Activated naive CD8-positive, alpha-beta T cell treated with anti-CD3 and anti-CD28 coated beads, Interleukin-2, amount 50 U/mL, for 24 hours (primary cell): ENCODE results near the gene GPR17.

Experiments
- ATAC-seq: fragments of 150-1000 bp; cut with Tn5 transposase; one replicate; pipeline ENCODE4 v1.10.0; 2021
- DNase-seq: peaks from one replicate; pipeline ENCODE4 v3.0.0; 2021
- H3K27ac Mint-ChIP-seq: one replicate; pipeline ENCODE4 v1.8.0; 2021; ENCODE audit warnings: mild to moderate bottlenecking, mixed read lengths
- H3K27me3 Mint-ChIP-seq: one replicate; pipeline ENCODE4 v1.8.0; 2021; ENCODE audit warnings: mixed read lengths
- H3K36me3 Mint-ChIP-seq: one replicate; pipeline ENCODE4 v1.8.0; 2021; ENCODE audit warnings: low read depth, mixed read lengths
- H3K4me1 Mint-ChIP-seq: one replicate; pipeline ENCODE4 v1.8.0; 2021; ENCODE audit warnings: mixed read lengths
- H3K4me3 Mint-ChIP-seq: one replicate; pipeline ENCODE4 v1.8.0; 2021; ENCODE audit warnings: mild to moderate bottlenecking, moderate library complexity, mixed read lengths
- H3K9me3 Mint-ChIP-seq: one replicate; pipeline ENCODE4 v1.8.0; 2021; ENCODE audit warnings: mixed read lengths

Gene GPR17

GRCh38 chr2:127609818-127610217 is 36.1 kb upstream of the GPR17 start:
- Mint-ChIP-seq H3K4me3 (no peak overlapping the region), H3K9me3 (peaks cover 11% of the 10 kb centered on the region), H3K27ac (no peak overlapping the region), H3K36me3 (no peaks in the 10 kb centered on the region), H3K4me1 (no peaks in the 10 kb centered on the region), H3K27me3 (no peaks in the 10 kb centered on the region)
- no peak for ATAC-seq
- DNase-seq: no peak

- no peak overlapping the region for H3K27ac Mint-ChIP-seq
- no peak overlapping the region for H3K4me3 Mint-ChIP-seq
- no peak for ATAC-seq
- DNase-seq: no peak
- H3K4me1 Mint-ChIP-seq: peaks cover under 1% of the 10 kb centered on the region
- no peaks in the 10 kb centered on the region for H3K36me3 Mint-ChIP-seq
- H3K9me3 Mint-ChIP-seq: peaks cover 11% of the 10 kb centered on the region
- H3K27me3 Mint-ChIP-seq: no peaks in the 10 kb centered on the region
Observed at GRCh38 chr2:127610561-127610960, 35.4 kb upstream of the GPR17 start.

GRCh38 chr2:127611076-127611925 is 34.7 kb upstream of the GPR17 start:
- DNase-seq: no peak
- no peak for ATAC-seq
- peaks cover 7% of the 10 kb centered on the region for H3K4me1 Mint-ChIP-seq
- no peaks in the 10 kb centered on the region for H3K36me3 Mint-ChIP-seq
- peaks cover 11% of the 10 kb centered on the region for H3K9me3 Mint-ChIP-seq
- H3K27ac Mint-ChIP-seq: no peak overlapping the region
- H3K27me3 Mint-ChIP-seq: no peaks in the 10 kb centered on the region
- no peak overlapping the region for H3K4me3 Mint-ChIP-seq

GRCh38 chr2:127612111-127612822 is 33.7 kb upstream of the GPR17 start:
- no peak overlapping the region for H3K27ac Mint-ChIP-seq
- DNase-seq (no peak), ATAC-seq (no peak)
- no peak overlapping the region for H3K4me3 Mint-ChIP-seq
- H3K27me3 Mint-ChIP-seq: peaks cover 4% of the 10 kb centered on the region
- no peaks in the 10 kb centered on the region for H3K36me3 Mint-ChIP-seq
- peaks cover 11% of the 10 kb centered on the region for H3K9me3 Mint-ChIP-seq
- H3K4me1 Mint-ChIP-seq: peaks cover 10% of the 10 kb centered on the region

GRCh38 chr2:127614246-127614645 is 31.7 kb upstream of the GPR17 start:
- H3K4me3 Mint-ChIP-seq: no peak overlapping the region
- no peak for DNase-seq
- H3K9me3 Mint-ChIP-seq: peaks cover 11% of the 10 kb centered on the region
- no peak overlapping the region for H3K27ac Mint-ChIP-seq
- H3K27me3 Mint-ChIP-seq: peaks cover 8% of the 10 kb centered on the region
- H3K4me1 Mint-ChIP-seq: peaks cover 10% of the 10 kb centered on the region
- no peaks in the 10 kb centered on the region for H3K36me3 Mint-ChIP-seq
- no peak for ATAC-seq

GRCh38 chr2:127614731-127615130 is 31.2 kb upstream of the GPR17 start:
- Mint-ChIP-seq H3K4me1 (peaks cover 13% of the 10 kb centered on the region), H3K4me3 (no peak overlapping the region), H3K36me3 (no peaks in the 10 kb centered on the region), H3K27ac (no peak overlapping the region), H3K9me3 (peaks cover 11% of the 10 kb centered on the region), H3K27me3 (peaks cover 8% of the 10 kb centered on the region)
- ATAC-seq (no peak), DNase-seq (no peak)

- no peak overlapping the region for H3K27ac Mint-ChIP-seq
- peaks cover 11% of the 10 kb centered on the region for H3K9me3 Mint-ChIP-seq
- ATAC-seq (no peak), DNase-seq (no peak)
- no peak overlapping the region for H3K4me3 Mint-ChIP-seq
- peaks cover 13% of the 10 kb centered on the region for H3K4me1 Mint-ChIP-seq
- H3K36me3 Mint-ChIP-seq: no peaks in the 10 kb centered on the region
- H3K27me3 Mint-ChIP-seq: peaks cover 8% of the 10 kb centered on the region
Observed at GRCh38 chr2:127615511-127616166, 30.3 kb upstream of the GPR17 start.

- ATAC-seq (no peak), DNase-seq (no peak)
- Mint-ChIP-seq H3K27me3 (peaks cover 8% of the 10 kb centered on the region), H3K4me3 (no peak overlapping the region), H3K4me1 (peaks cover 13% of the 10 kb centered on the region), H3K36me3 (no peaks in the 10 kb centered on the region), H3K27ac (no peak overlapping the region), H3K9me3 (peaks cover 4% of the 10 kb centered on the region)
Observed at GRCh38 chr2:127618551-127619202, 27.3 kb upstream of the GPR17 start.

GRCh38 chr2:127619203-127619590 is 26.8 kb upstream of the GPR17 start:
- Mint-ChIP-seq H3K27me3 (peaks cover 8% of the 10 kb centered on the region), H3K36me3 (no peaks in the 10 kb centered on the region), H3K27ac (no peak overlapping the region), H3K4me3 (no peak overlapping the region), H3K9me3 (no peaks in the 10 kb centered on the region), H3K4me1 (peaks cover 13% of the 10 kb centered on the region)
- DNase-seq (no peak), ATAC-seq (no peak)

GRCh38 chr2:127619877-127620705 is 25.9 kb upstream of the GPR17 start:
- no peak overlapping the region for H3K27ac Mint-ChIP-seq
- H3K36me3 Mint-ChIP-seq: no peaks in the 10 kb centered on the region
- DNase-seq (no peak), ATAC-seq (no peak)
- H3K4me1 Mint-ChIP-seq: peaks cover 13% of the 10 kb centered on the region
- no peaks in the 10 kb centered on the region for H3K9me3 Mint-ChIP-seq
- H3K27me3 Mint-ChIP-seq: peaks cover 8% of the 10 kb centered on the region
- no peak overlapping the region for H3K4me3 Mint-ChIP-seq

GRCh38 chr2:127620866-127621265 is 25.1 kb upstream of the GPR17 start:
- no peak overlapping the region for H3K27ac Mint-ChIP-seq
- H3K4me1 Mint-ChIP-seq: peaks cover 10% of the 10 kb centered on the region
- H3K4me3 Mint-ChIP-seq: no peak overlapping the region
- no peak for DNase-seq
- H3K27me3 Mint-ChIP-seq: peaks cover 8% of the 10 kb centered on the region
- H3K36me3 Mint-ChIP-seq: no peaks in the 10 kb centered on the region
- no peak for ATAC-seq
- H3K9me3 Mint-ChIP-seq: no peaks in the 10 kb centered on the region

GRCh38 chr2:127621981-127622431 is 23.9 kb upstream of the GPR17 start:
- Mint-ChIP-seq H3K4me3 (no peak overlapping the region), H3K9me3 (no peaks in the 10 kb centered on the region), H3K4me1 (peaks cover 2% of the 10 kb centered on the region), H3K27me3 (peaks cover 6% of the 10 kb centered on the region), H3K36me3 (no peaks in the 10 kb centered on the region), H3K27ac (no peak overlapping the region)
- ATAC-seq (no peak), DNase-seq (no peak)

- DNase-seq (no peak), ATAC-seq (no peak)
- Mint-ChIP-seq H3K4me3 (no peak overlapping the region), H3K4me1 (peaks cover 2% of the 10 kb centered on the region), H3K36me3 (no peaks in the 10 kb centered on the region), H3K27ac (no peak overlapping the region), H3K27me3 (peaks cover 3% of the 10 kb centered on the region), H3K9me3 (no peaks in the 10 kb centered on the region)
Observed at GRCh38 chr2:127622561-127623387, 23.2 kb upstream of the GPR17 start.
